Muscle of leg (tissue), 11 donors: Measurements from ENCODE around the gene PARD3. TPM values are rescaled to one million over a fixed set of nuclear protein-coding genes. Genes with fewer than 3 reads are reported as not detected.

ENCODE experiments used
- DNase-seq: peaks from one replicate; pipeline ENCODE4 v3.0.0; 2013
- H3K27ac ChIP-seq: one replicate; pipeline ENCODE4 v1.5.1; 2013; ENCODE audit warnings: mild to moderate bottlenecking, low read length, control low read depth
- H3K27me3 ChIP-seq: one replicate; pipeline ENCODE4 v1.6.1; 2013; ENCODE audit warnings: low read length; ENCODE audit not compliant: control insufficient read depth, insufficient read depth
- H3K36me3 ChIP-seq: one replicate; pipeline ENCODE4 v1.6.1; 2013; ENCODE audit warnings: low read length; ENCODE audit not compliant: control insufficient read depth, insufficient read depth
- H3K4me1 ChIP-seq: one replicate; pipeline ENCODE4 v1.6.1; 2013; ENCODE audit warnings: low read length; ENCODE audit not compliant: control insufficient read depth, insufficient read depth
- H3K4me3 ChIP-seq: one replicate; pipeline ENCODE4 v1.5.1; 2013; ENCODE audit warnings: low read length, control low read depth
- H3K9me3 ChIP-seq: replicated peaks from 2 replicates; pipeline ENCODE4 v1.6.1; 2013; ENCODE audit warnings: low read depth, low read length; ENCODE audit not compliant: control insufficient read depth
- WGBS: methylation state at CpG from one replicate; pipeline ENCODE4 v1.1.5; 2013; ENCODE audit warnings: missing lambda C conversion rate; ENCODE audit not compliant: insufficient coverage; 5-methylcytosine and 5-hydroxymethylcytosine counted together
- polyA plus RNA-seq, 8 donors: library from polyadenylated mRNA; unstranded; fragments of 120-200 nt; gene quantifications; one replicate each; pipeline versions ENCODE4 v1.2.1 to v1.2.3, GENCODE V29; 2013; ENCODE audit warnings: inconsistent platforms in 1 of 8, low replicate concordance in 1 of 8; ENCODE audit not compliant: insufficient read length in 8 of 8, insufficient read depth in 1 of 8
- total RNA-seq: library from RNA; stranded (reverse); fragments of 120-200 nt; gene quantifications from one replicate; pipeline ENCODE4 v1.2.4, GENCODE V29; 2013

PARD3 gene
- total and polyA plus RNA-seq, 9 donors, result 32.4 to 59.0 (median 41.9) TPM

GRCh38 chr10:34290412-34291081, 524.5 kb downstream of the PARD3 start:
- Histone ChIP-seq H3K4me1 (no peaks in the 10 kb centered on the region), H3K36me3 (peaks cover 4% of the 10 kb centered on the region), H3K9me3 (no peaks in the 10 kb centered on the region), H3K27ac (no peak overlapping the region), H3K4me3 (no peak overlapping the region), H3K27me3 (no peaks in the 10 kb centered on the region)
- no peak for DNase-seq
- WGBS, result 83% methylated on average over 1 of the region's 2 CpGs

- 80% methylated on average over 1 of the region's 3 CpGs for WGBS
- no peaks in the 10 kb centered on the region for H3K4me1 ChIP-seq
- H3K27ac ChIP-seq, result no peak overlapping the region
- H3K4me3 ChIP-seq, result no peak overlapping the region
- no peaks in the 10 kb centered on the region for H3K9me3 ChIP-seq
- no peak for DNase-seq
- H3K27me3 ChIP-seq, result no peaks in the 10 kb centered on the region
- H3K36me3 ChIP-seq, result peaks cover 4% of the 10 kb centered on the region
Measured at GRCh38 chr10:34288634-34289033, 526.5 kb downstream of the PARD3 start.

GRCh38 chr10:34286136-34286739, 528.9 kb downstream of the PARD3 start:
- Histone ChIP-seq H3K4me3 (no peak overlapping the region), H3K27me3 (no peaks in the 10 kb centered on the region), H3K4me1 (no peaks in the 10 kb centered on the region), H3K36me3 (peaks cover 4% of the 10 kb centered on the region), H3K27ac (no peak overlapping the region), H3K9me3 (no peaks in the 10 kb centered on the region)
- DNase-seq, result no peak
- WGBS, result 77% methylated on average over 2 of the region's 3 CpGs

- H3K9me3 ChIP-seq, result no peaks in the 10 kb centered on the region
- no peaks in the 10 kb centered on the region for H3K4me1 ChIP-seq
- no peak overlapping the region for H3K27ac ChIP-seq
- peak; percentile 59 for DNase-seq
- H3K36me3 ChIP-seq, result peaks cover 4% of the 10 kb centered on the region
- no peaks in the 10 kb centered on the region for H3K27me3 ChIP-seq
- WGBS, result no CpG with 5 or more reads among the region's 3 CpGs
- no peak overlapping the region for H3K4me3 ChIP-seq
Measured at GRCh38 chr10:34281661-34282582, 533.2 kb downstream of the PARD3 start.

- DNase-seq, result peak; percentile 78
- Histone ChIP-seq H3K9me3 (no peaks in the 10 kb centered on the region), H3K4me1 (no peaks in the 10 kb centered on the region), H3K27ac (peak overlapping the region; percentile 4), H3K36me3 (no peaks in the 10 kb centered on the region), H3K4me3 (no peak overlapping the region), H3K27me3 (no peaks in the 10 kb centered on the region)
- 58% methylated on average over 5 of the region's 11 CpGs for WGBS
Measured at GRCh38 chr10:34280599-34281374, 534.3 kb downstream of the PARD3 start.

DNA sequence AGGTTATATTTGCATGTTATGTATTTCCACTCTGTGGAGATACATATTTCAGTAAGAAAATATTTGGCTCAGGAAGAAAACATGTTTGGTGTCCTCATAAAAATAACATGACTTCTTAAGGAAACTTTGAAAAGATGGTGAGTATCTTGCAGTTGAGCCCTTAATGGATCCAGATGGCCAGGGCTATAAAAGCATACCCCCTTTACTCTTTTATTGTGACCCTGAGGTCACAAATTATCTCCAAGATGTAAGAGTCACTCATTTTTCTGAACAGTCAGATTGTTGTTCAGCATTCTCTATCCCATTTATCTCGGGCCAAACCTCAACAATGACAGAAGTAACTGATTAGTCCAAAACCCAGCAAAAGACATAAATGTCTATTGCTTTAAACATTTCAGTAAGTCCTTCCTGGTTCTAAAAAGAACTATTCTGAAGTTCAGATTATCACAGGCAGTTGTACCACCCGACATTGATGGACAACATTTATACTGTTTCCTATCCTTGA, 539.4 kb downstream of the PARD3 start:
- Histone ChIP-seq H3K27me3 (no peaks in the 10 kb centered on the region), H3K4me3 (no peak overlapping the region), H3K27ac (no peak overlapping the region), H3K9me3 (no peaks in the 10 kb centered on the region), H3K4me1 (no peaks in the 10 kb centered on the region), H3K36me3 (no peaks in the 10 kb centered on the region)
- no peak for DNase-seq
- no CpG with 5 or more reads among the region's 2 CpGs for WGBS

- Histone ChIP-seq H3K27me3 (no peaks in the 10 kb centered on the region), H3K27ac (no peak overlapping the region), H3K4me1 (no peaks in the 10 kb centered on the region), H3K9me3 (no peaks in the 10 kb centered on the region), H3K4me3 (no peak overlapping the region), H3K36me3 (no peaks in the 10 kb centered on the region)
- WGBS, result no CpG with 5 or more reads among the region's 3 CpGs
- no peak for DNase-seq
Measured at GRCh38 chr10:34274906-34275305, 540.2 kb downstream of the PARD3 start.

DNA sequence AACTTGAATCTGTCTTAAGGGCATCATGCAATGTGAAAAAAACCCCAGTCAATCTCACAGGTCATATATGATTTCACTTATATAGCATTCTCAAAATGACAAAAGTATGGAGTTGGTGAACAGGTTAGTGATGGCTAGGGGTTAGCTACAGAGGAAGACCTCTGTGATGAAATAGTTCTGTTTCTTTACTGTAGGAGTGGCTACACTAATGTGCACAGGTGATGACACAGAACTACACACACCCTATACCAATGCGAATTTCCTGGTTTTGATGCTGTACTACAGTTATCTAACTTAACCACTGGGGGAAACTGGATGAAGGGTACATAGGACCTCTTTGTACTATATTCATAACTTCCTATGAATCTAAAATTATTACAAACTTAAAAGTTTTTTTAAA, 541.8 kb downstream of the PARD3 start:
- Histone ChIP-seq H3K4me3 (no peak overlapping the region), H3K4me1 (no peaks in the 10 kb centered on the region), H3K9me3 (no peaks in the 10 kb centered on the region), H3K27ac (no peak overlapping the region), H3K27me3 (no peaks in the 10 kb centered on the region), H3K36me3 (peaks cover 4% of the 10 kb centered on the region)
- no peak for DNase-seq
- no CpG with 5 or more reads among the region's 1 CpG for WGBS

DNA sequence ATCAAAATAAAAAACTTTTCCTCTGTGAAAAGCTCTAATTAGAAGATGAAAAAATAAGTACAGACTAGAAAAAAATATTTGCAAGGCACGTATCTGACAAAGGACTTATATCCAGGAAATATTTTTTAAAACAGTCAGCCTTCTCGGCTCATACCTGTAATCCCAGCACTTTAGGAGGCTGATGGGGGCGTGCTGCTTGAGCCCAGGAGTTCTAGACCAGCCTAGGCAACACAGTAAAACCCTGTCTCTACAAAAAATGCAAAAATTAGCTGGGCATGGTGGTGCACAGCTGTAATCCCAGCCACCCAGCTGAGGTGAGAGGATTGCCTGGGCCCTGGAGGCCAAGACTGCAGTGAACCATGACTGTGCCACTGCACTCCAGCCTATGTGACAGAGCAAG, 542.8 kb downstream of the PARD3 start:
- DNase-seq, result no peak
- H3K27me3 ChIP-seq, result no peaks in the 10 kb centered on the region
- H3K4me3 ChIP-seq, result no peak overlapping the region
- H3K36me3 ChIP-seq, result peaks cover 4% of the 10 kb centered on the region
- no peaks in the 10 kb centered on the region for H3K9me3 ChIP-seq
- H3K27ac ChIP-seq, result no peak overlapping the region
- no peaks in the 10 kb centered on the region for H3K4me1 ChIP-seq
- WGBS, result no CpG with 5 or more reads among the region's 3 CpGs
